IPS-15b (cell line): Measurements from ENCODE around the gene NUTM2F.
"Not testable (repeated sequence)": the region's sequence is repeated elsewhere in the genome, so short reads cannot be mapped to it uniquely, and the experiment has no call there.

Experiments used
- H3K27me3 ChIP-seq: one replicate; pipeline ENCODE4 v1.6.1; 2013; ENCODE audit warnings: low read length; ENCODE audit not compliant: control insufficient read depth, insufficient read depth
- H3K36me3 ChIP-seq: one replicate; pipeline ENCODE4 v1.6.1; 2013; ENCODE audit warnings: low read length; ENCODE audit not compliant: control insufficient read depth, insufficient read depth
- H3K4me1 ChIP-seq: one replicate; pipeline ENCODE4 v1.6.1; 2013; ENCODE audit warnings: mild to moderate bottlenecking, low read length; ENCODE audit not compliant: control insufficient read depth, insufficient read depth
- H3K4me3 ChIP-seq: one replicate; pipeline ENCODE4 v1.5.1; 2013; ENCODE audit warnings: low read depth, low read length
- H3K9ac ChIP-seq: one replicate; pipeline ENCODE4 v1.6.1; 2013; ENCODE audit warnings: low read depth, mild to moderate bottlenecking, low read length
- H3K9me3 ChIP-seq: one replicate; pipeline ENCODE4 v1.6.1; 2013; ENCODE audit warnings: mild to moderate bottlenecking, low read length; ENCODE audit not compliant: control insufficient read depth, insufficient read depth

The NUTM2F gene

GRCh38 chr9:94328544-94328943, at the start of gene NUTM2F:
Gene NUTM2F (minus strand): TSS chr9:94328644. CDS start chr9:94328623, 21 bp downstream.
- not testable (repeated sequence) for H3K36me3 ChIP-seq, H3K4me1 ChIP-seq, H3K9me3 ChIP-seq, H3K27me3 ChIP-seq, H3K4me3 ChIP-seq, H3K9ac ChIP-seq

- peak overlapping the region; percentile 45 for H3K4me3 ChIP-seq
- H3K4me1 ChIP-seq, H3K9me3 ChIP-seq, H3K36me3 ChIP-seq, H3K9ac ChIP-seq, H3K27me3 ChIP-seq: not testable (repeated sequence)
Measured at GRCh38 chr9:94375197-94375596, 46.8 kb upstream of the NUTM2F start.

GRCh38 chr9:94374176-94375056, 46.0 kb upstream of the NUTM2F start:
- H3K9me3 ChIP-seq, H3K9ac ChIP-seq, H3K4me1 ChIP-seq, H3K27me3 ChIP-seq, H3K36me3 ChIP-seq: not testable (repeated sequence)
- peak overlapping the region; percentile 48 for H3K4me3 ChIP-seq

- not testable (repeated sequence) for H3K9ac ChIP-seq, H3K4me1 ChIP-seq, H3K36me3 ChIP-seq, H3K9me3 ChIP-seq, H3K27me3 ChIP-seq
- peak overlapping the region; percentile 48 for H3K4me3 ChIP-seq
Measured at GRCh38 chr9:94373779-94374175, 45.3 kb upstream of the NUTM2F start.

- not testable (repeated sequence) for H3K27me3 ChIP-seq, H3K4me1 ChIP-seq, H3K4me3 ChIP-seq, H3K36me3 ChIP-seq, H3K9me3 ChIP-seq, H3K9ac ChIP-seq
Measured at GRCh38 chr9:94370266-94370665, 41.8 kb upstream of the NUTM2F start.

- not testable (repeated sequence) for H3K36me3 ChIP-seq, H3K4me1 ChIP-seq, H3K27me3 ChIP-seq, H3K9me3 ChIP-seq, H3K4me3 ChIP-seq, H3K9ac ChIP-seq
Measured at GRCh38 chr9:94364093-94364614, 35.7 kb upstream of the NUTM2F start.

- H3K27me3 ChIP-seq, H3K36me3 ChIP-seq, H3K9me3 ChIP-seq, H3K4me1 ChIP-seq, H3K9ac ChIP-seq, H3K4me3 ChIP-seq: not testable (repeated sequence)
Measured at GRCh38 chr9:94357158-94357557, 28.7 kb upstream of the NUTM2F start.

GRCh38 chr9:94351901-94352723, 23.7 kb upstream of the NUTM2F start:
- H3K4me3 ChIP-seq, H3K9me3 ChIP-seq, H3K9ac ChIP-seq, H3K36me3 ChIP-seq, H3K27me3 ChIP-seq, H3K4me1 ChIP-seq: not testable (repeated sequence)

GRCh38 chr9:94348754-94349153, 20.3 kb upstream of the NUTM2F start:
- not testable (repeated sequence) for H3K9ac ChIP-seq, H3K36me3 ChIP-seq, H3K27me3 ChIP-seq, H3K9me3 ChIP-seq, H3K4me1 ChIP-seq, H3K4me3 ChIP-seq

GRCh38 chr9:94347451-94347850, 19.0 kb upstream of the NUTM2F start:
- H3K27me3 ChIP-seq, H3K36me3 ChIP-seq, H3K4me1 ChIP-seq, H3K9ac ChIP-seq, H3K9me3 ChIP-seq, H3K4me3 ChIP-seq: not testable (repeated sequence)

- not testable (repeated sequence) for H3K27me3 ChIP-seq, H3K9ac ChIP-seq, H3K9me3 ChIP-seq
Measured at GRCh38 chr9:94341703-94342102, 13.3 kb upstream of the NUTM2F start.

GRCh38 chr9:94340750-94341149, 12.3 kb upstream of the NUTM2F start:
- H3K36me3 ChIP-seq, H3K4me3 ChIP-seq, H3K9me3 ChIP-seq, H3K9ac ChIP-seq, H3K27me3 ChIP-seq, H3K4me1 ChIP-seq: not testable (repeated sequence)

More at GRCh38 chr9:94341703-94342102, 13.3 kb upstream of the NUTM2F start:
- H3K4me1 ChIP-seq, H3K36me3 ChIP-seq, H3K4me3 ChIP-seq: not testable (repeated sequence)
